Stimulated activated CD4-positive, alpha-beta T cell treated with anti-CD3 and anti-CD28 coated beads, TNF-alpha, amount 100 ng/mL, for 48 hours (primary cell): ENCODE data around the gene HRH3.
A peak's percentile ranks its signal among the peaks of the same experiment; 100 is the strongest.

Experiments
- DNase-seq, 3 donors: peaks; one replicate each; pipeline ENCODE4 v3.0.0-alpha.2; 2020; ENCODE audit warnings: low read depth in 3 of 3

HRH3 gene

GRCh38 chr20:62244644-62245108, 24.6 kb upstream of the HRH3 start:
- no peak for DNase-seq

- DNase-seq = no peak
Observed at GRCh38 chr20:62243906-62244515, 23.9 kb upstream of the HRH3 start.

- DNase-seq = no peak
Observed at GRCh38 chr20:62243106-62243505, 23.0 kb upstream of the HRH3 start.

GRCh38 chr20:62242176-62242575, 22.1 kb upstream of the HRH3 start:
- no peak for DNase-seq

GRCh38 chr20:62241506-62241905, 21.4 kb upstream of the HRH3 start:
- no peak for DNase-seq

GRCh38 chr20:62240020-62240685, 20.1 kb upstream of the HRH3 start:
- DNase-seq = no peak

- no peak for DNase-seq
Observed at GRCh38 chr20:62239278-62239879, 19.3 kb upstream of the HRH3 start.

- DNase-seq = no peak
Observed at GRCh38 chr20:62238569-62239277, 18.6 kb upstream of the HRH3 start.

GRCh38 chr20:62237801-62238568, 17.9 kb upstream of the HRH3 start, which contains the start of gene OSBPL2:
OSBPL2 (plus strand) TSS chr20:62238521; CDS start chr20:62256185, 17,664 bp downstream.
- peak; percentile 99 to 100 (median 100) for DNase-seq

GRCh38 chr20:62237514-62237800, 17.4 kb upstream of the HRH3 start:
- DNase-seq = no peak

- no peak for DNase-seq
Observed at GRCh38 chr20:62236766-62237513, 16.9 kb upstream of the HRH3 start.

- DNase-seq = no peak
Observed at GRCh38 chr20:62236200-62236599, 16.1 kb upstream of the HRH3 start.

GRCh38 chr20:62235777-62236157, 15.7 kb upstream of the HRH3 start:
- DNase-seq = no peak

- no peak for DNase-seq
Observed at GRCh38 chr20:62235001-62235776, 15.1 kb upstream of the HRH3 start.

- DNase-seq = no peak
Observed at GRCh38 chr20:62234339-62234738, 14.3 kb upstream of the HRH3 start.

- no peak for DNase-seq
Observed at GRCh38 chr20:62233684-62234083, 13.6 kb upstream of the HRH3 start.

- DNase-seq = no peak
Observed at GRCh38 chr20:62232770-62233645, 12.9 kb upstream of the HRH3 start.

GRCh38 chr20:62232194-62232593, 12.1 kb upstream of the HRH3 start:
- DNase-seq = no peak

GRCh38 chr20:62231292-62231691, 11.2 kb upstream of the HRH3 start:
- DNase-seq = no peak
